CD14-positive monocyte (primary cell): Measurements from ENCODE around the gene REPIN1. TPM values are rescaled to one million over a fixed set of nuclear protein-coding genes. Genes with fewer than 3 reads are reported as not detected.
"Not testable (repeated sequence)": the region's sequence is repeated elsewhere in the genome, so short reads cannot be mapped to it uniquely, and the experiment has no call there.

ENCODE experiments used
- DNase-seq, 3 donors: peaks; one replicate each; pipeline ENCODE4 v3.0.0-alpha.2; 2011 to 2022
- H2AFZ ChIP-seq: 2 replicates; pipeline ENCODE4 v1.6.0; 2012; ENCODE audit warnings: mild to moderate bottlenecking, low read depth, low read length, inconsistent platforms; ENCODE audit not compliant: insufficient read depth, poor library complexity, severe bottlenecking
- H3K27ac ChIP-seq, 2 donors: 1 replicate in 1 of 2; 2 replicates in 1 of 2; pipeline ENCODE4 v1.5.1; 2012 to 2013; ENCODE audit warnings: low read length in 2 of 2, control low read depth in 1 of 2, inconsistent platforms in 1 of 2, low read depth in 1 of 2, mild to moderate bottlenecking in 1 of 2
- H3K27me3 ChIP-seq, 2 donors: one replicate each; pipeline versions ENCODE4 v1.6.0 to v1.6.1; 2011 to 2013; ENCODE audit warnings: low read length in 2 of 2; ENCODE audit not compliant: control insufficient read depth in 2 of 2, insufficient read depth in 2 of 2
- H3K36me3 ChIP-seq, 2 donors: replicated peaks in 1 of 2; 1 replicate in 1 of 2; 2 replicates in 1 of 2; pipeline versions ENCODE4 v1.5.1 to v1.6.1; 2012 to 2013; ENCODE audit warnings: low read length in 2 of 2, control low read depth in 1 of 2, inconsistent platforms in 1 of 2, mild to moderate bottlenecking in 1 of 2; ENCODE audit not compliant: insufficient read depth in 2 of 2, control insufficient read depth in 1 of 2
- H3K4me1 ChIP-seq, 2 donors: 1 replicate in 1 of 2; 2 replicates in 1 of 2; pipeline versions ENCODE4 v1.5.1 to v1.6.1; 2012 to 2013; ENCODE audit warnings: low read length in 2 of 2, control low read depth in 1 of 2, inconsistent platforms in 1 of 2, mild to moderate bottlenecking in 1 of 2, moderate library complexity in 1 of 2; ENCODE audit not compliant: insufficient read depth in 2 of 2, control insufficient read depth in 1 of 2
- H3K4me2 ChIP-seq: replicated peaks from 2 replicates; pipeline ENCODE3; 2012; ENCODE audit warnings: low read length, moderate library complexity, mild to moderate bottlenecking; ENCODE audit not compliant: poor library complexity, severe bottlenecking; ENCODE audit errors: extremely low read depth
- H3K4me3 ChIP-seq, 3 experiments: fragments of 200-600 bp in 1 of 3; sonication (generic) in 1 of 3; replicated peaks in 1 of 3; 1 replicate in 2 of 3; 2 replicates in 1 of 3; pipeline ENCODE4 v1.5.1; 2011 to 2013; ENCODE audit warnings: low read length in 3 of 3, mild to moderate bottlenecking in 3 of 3, control low read depth in 2 of 3, low read depth in 2 of 3, inconsistent platforms in 1 of 3, moderate library complexity in 1 of 3
- H3K79me2 ChIP-seq: 2 replicates; pipeline ENCODE4 v1.6.0; 2012; ENCODE audit warnings: mild to moderate bottlenecking, control low read depth, inconsistent platforms, low read length, moderate library complexity; ENCODE audit not compliant: insufficient read depth
- H3K9ac ChIP-seq: 2 replicates; pipeline ENCODE4 v1.6.0; 2017; ENCODE audit warnings: low read length, mild to moderate bottlenecking; ENCODE audit not compliant: insufficient read depth, poor library complexity, severe bottlenecking
- H3K9me3 ChIP-seq, 2 donors: replicated peaks in 1 of 2; 1 replicate in 1 of 2; 2 replicates in 1 of 2; pipeline versions ENCODE4 v1.5.1 to v1.6.1; 2012 to 2013; ENCODE audit warnings: low read length in 2 of 2, control low read depth in 1 of 2; ENCODE audit not compliant: control insufficient read depth in 1 of 2, insufficient read depth in 1 of 2
- H4K20me1 ChIP-seq: 2 replicates; pipeline ENCODE4 v1.6.0; 2012; ENCODE audit warnings: mild to moderate bottlenecking, low read length, control low read depth, moderate library complexity; ENCODE audit not compliant: insufficient read depth
- H3K27ac Mint-ChIP-seq, 7 donors: one replicate each; pipeline ENCODE4 v1.8.0; 2020; ENCODE audit warnings: mild to moderate bottlenecking in 7 of 7, mixed read lengths in 7 of 7, moderate library complexity in 6 of 7, inconsistent platforms in 2 of 7
- H3K27me3 Mint-ChIP-seq, 3 donors: one replicate each; pipeline ENCODE4 v1.8.0; 2021 to 2022; ENCODE audit warnings: low read depth in 3 of 3, mild to moderate bottlenecking in 3 of 3, mixed read lengths in 3 of 3, moderate library complexity in 3 of 3, inconsistent platforms in 1 of 3
- H3K36me3 Mint-ChIP-seq, 2 donors: one replicate each; pipeline ENCODE4 v1.8.0; 2020; ENCODE audit warnings: mixed read lengths in 2 of 2, inconsistent platforms in 1 of 2, mild to moderate bottlenecking in 1 of 2
- H3K4me1 Mint-ChIP-seq: one replicate; pipeline ENCODE4 v1.8.0; 2020; ENCODE audit warnings: mild to moderate bottlenecking, mixed read lengths
- H3K4me3 Mint-ChIP-seq, 2 donors: one replicate each; pipeline ENCODE4 v1.8.0; 2020; ENCODE audit warnings: mild to moderate bottlenecking in 2 of 2, mixed read lengths in 2 of 2, moderate library complexity in 1 of 2
- H3K9me3 Mint-ChIP-seq, 7 donors: one replicate each; pipeline ENCODE4 v1.8.0; 2020 to 2022; ENCODE audit warnings: mixed read lengths in 7 of 7, mild to moderate bottlenecking in 6 of 7, moderate library complexity in 6 of 7, inconsistent platforms in 2 of 7
- CTCF ChIP-seq: fragments of 200-600 bp; IDR thresholded peaks from one replicate; pipeline ENCODE4 v1.8.0; 2022; ENCODE audit warnings: antibody characterized with exemption, mild to moderate bottlenecking
- WGBS: methylation state at CpG from one replicate; pipeline ENCODE4 v1.1.5; 2013; ENCODE audit warnings: missing lambda C conversion rate; ENCODE audit not compliant: insufficient coverage; 5-methylcytosine and 5-hydroxymethylcytosine counted together
- intact Hi-C, 2 donors: fragments of 100-400 bp; cut with micrococcal nuclease; formaldehyde crosslinking; loops; one replicate each; pipeline versions ENCODE4 v1.15.0 to v1.15.1; 2023
- polyA plus RNA-seq, 3 donors: library from polyadenylated mRNA; depleted of rRNA in 1 of 3; unstranded in 2 of 3; stranded (reverse) in 1 of 3; fragments of 300-500 nt in 2 of 3; fragments of >200 nt in 1 of 3; fragmentation: Illumina TruSeq in 2 of 3; gene quantifications; 1 replicate in 2 of 3; 2 replicates in 1 of 3; pipeline ENCODE4 v1.2.3, GENCODE V29; 2012 to 2021

The REPIN1 gene
- polyA plus RNA-seq, 3 donors, result 32.7 to 42.9 (median 39.0) TPM

GRCh38 chr7:150384406-150385301 is 16.0 kb downstream of the REPIN1 start:
- DNase-seq, result peak; percentile 50 to 68 (median 59)
- Mint-ChIP-seq H3K36me3 (peaks cover 7 to 13% of the 10 kb centered on the region in 2 donors), H3K27me3 (peaks cover 0 to 5% (median 0%) of the 10 kb centered on the region in 3 donors), H3K4me3 (no peak overlapping the region), H3K27ac (peak overlapping the region; percentile 6 to 81 (median 53)), H3K4me1 (peaks cover 48% of the 10 kb centered on the region), H3K9me3 (peaks cover 0 to 3% (median 0%) of the 10 kb centered on the region in 7 donors)
- Histone ChIP-seq H3K36me3 (no peaks in the 10 kb centered on the region), H3K9ac (no peak overlapping the region), H3K4me1 (peaks cover 43 to 46% of the 10 kb centered on the region in 2 donors), H4K20me1 (peaks cover 3% of the 10 kb centered on the region), H3K79me2 (peaks cover 45% of the 10 kb centered on the region), H3K4me2 (peak overlapping the region; percentile 19), H3K4me3 (peak overlapping the region in 1 of 3 experiments; percentile 11), H3K27me3 (no peaks in the 10 kb centered on the region), H3K27ac (peak overlapping the region; percentile 34 to 67), H3K9me3 (no peaks in the 10 kb centered on the region), H2AFZ (no peak overlapping the region)
- intact Hi-C loops, result loop anchor here in 1 of 2 donors (5.0 kb wide), 1 partner anchor 32 kb away; no protein-coding TSS in a partner anchor
- TF ChIP-seq CTCF, result no peak
- 13% methylated on average over 5 of the region's 15 CpGs for WGBS

- peaks cover 0 to 3% (median 0%) of the 10 kb centered on the region in 7 donors for H3K9me3 Mint-ChIP-seq
- Histone ChIP-seq H3K4me3 (no peak overlapping the region), H2AFZ (no peak overlapping the region), H3K9ac (no peak overlapping the region), H3K4me2 (no peak overlapping the region), H3K27ac (no peak overlapping the region), H3K36me3 (peaks cover 0 to 4% of the 10 kb centered on the region in 2 donors), H3K9me3 (no peaks in the 10 kb centered on the region), H3K4me1 (peaks cover 37 to 39% of the 10 kb centered on the region in 2 donors), H4K20me1 (peaks cover 2% of the 10 kb centered on the region), H3K27me3 (no peaks in the 10 kb centered on the region), H3K79me2 (peaks cover 38% of the 10 kb centered on the region)
- H3K4me3 Mint-ChIP-seq, result no peak overlapping the region
- H3K4me1 Mint-ChIP-seq, result peaks cover 41% of the 10 kb centered on the region
- peaks cover 9 to 19% of the 10 kb centered on the region in 2 donors for H3K36me3 Mint-ChIP-seq
- intact Hi-C loops, result loop anchor here in 1 of 2 donors (5.0 kb wide), 1 partner anchor 33 kb away; no protein-coding TSS in a partner anchor
- TF ChIP-seq CTCF, result no peak
- peak overlapping the region in 2 of 7 donors; percentile 37 to 53 for H3K27ac Mint-ChIP-seq
- H3K27me3 Mint-ChIP-seq, result peaks cover 0 to 5% (median 0%) of the 10 kb centered on the region in 3 donors
- 85% methylated on average over 12 of the region's 14 CpGs for WGBS
- DNase-seq, result no peak
Measured at GRCh38 chr7:150385302-150385723, 16.7 kb downstream of the REPIN1 start.

- DNase-seq, H3K9ac ChIP-seq, H3K36me3 ChIP-seq, H3K4me2 ChIP-seq, H3K27me3 Mint-ChIP-seq, H3K4me3 Mint-ChIP-seq, H3K9me3 ChIP-seq, H3K9me3 Mint-ChIP-seq, H2AFZ ChIP-seq, H3K4me3 ChIP-seq, H3K27ac ChIP-seq, H3K27me3 ChIP-seq, H4K20me1 ChIP-seq, H3K27ac Mint-ChIP-seq: not testable (repeated sequence)
- intact Hi-C loops, result loop anchor here in 1 of 2 donors (5.0 kb wide), 1 partner anchor 34 kb away; no protein-coding TSS in a partner anchor
- whole genome bisulfite sequencing, result no CpG with 5 or more reads among the region's 6 CpGs
- H3K4me1 Mint-ChIP-seq, result peaks cover 36% of the 10 kb centered on the region
- H3K36me3 Mint-ChIP-seq, result peaks cover 13 to 23% of the 10 kb centered on the region in 2 donors
- Histone ChIP-seq H3K79me2 (peaks cover 33% of the 10 kb centered on the region), H3K4me1 (peaks cover 31 to 33% of the 10 kb centered on the region in 2 donors)
Measured at GRCh38 chr7:150385884-150386283, 17.3 kb downstream of the REPIN1 start.
